Renal cortex interstitium (tissue), 11 donors: ENCODE data around the gene TSR3. TPM values are rescaled to one million over a fixed set of nuclear protein-coding genes. Genes with fewer than 3 reads are reported as not detected.

Experiments
- DNase-seq, 11 donors: peaks; one replicate each; pipeline ENCODE4 v3.0.0-alpha.2; 2013; ENCODE audit warnings: low read depth in 9 of 11, low spot score in 4 of 11; ENCODE audit errors: extremely low read depth in 1 of 11
- polyA plus RNA-seq, 3 donors: library from polyadenylated mRNA; unstranded; fragments of 120-200 nt; gene quantifications; one replicate each; pipeline ENCODE4 v1.2.1, GENCODE V29; 2013; ENCODE audit not compliant: insufficient read length in 3 of 3

Gene TSR3
- polyA plus RNA-seq, 3 donors = 34.7 to 57.8 (median 54.9) TPM

GRCh38 chr16:1344499-1344898, 7.2 kb downstream of the TSR3 start:
- no peak for DNase-seq

GRCh38 chr16:1343428-1344242, 8.0 kb downstream of the TSR3 start:
- DNase-seq = no peak

GRCh38 chr16:1342526-1343427, 8.9 kb downstream of the TSR3 start:
- peak; percentile 70 to 92 (median 85) for DNase-seq

- DNase-seq = no peak
These were observed 9.9 kb downstream of the TSR3 start for GRCh38 chr16:1341495-1342420.

GRCh38 chr16:1340730-1341494, 10.8 kb downstream of the TSR3 start:
- DNase-seq = no peak

GRCh38 chr16:1338855-1339675, 12.6 kb downstream of the TSR3 start:
- DNase-seq = no peak

GRCh38 chr16:1338119-1338730, 13.5 kb downstream of the TSR3 start:
- no peak for DNase-seq

GRCh38 chr16:1337486-1337885, 14.2 kb downstream of the TSR3 start:
- DNase-seq = no peak

GRCh38 chr16:1336619-1337018, 15.1 kb downstream of the TSR3 start:
- DNase-seq = no peak

GRCh38 chr16:1335996-1336395, 15.7 kb downstream of the TSR3 start:
- no peak for DNase-seq

- no peak for DNase-seq
These were observed 16.3 kb downstream of the TSR3 start for GRCh38 chr16:1335211-1335971.

- DNase-seq = no peak
These were observed 16.9 kb downstream of the TSR3 start for GRCh38 chr16:1334739-1335138.

- no peak for DNase-seq
These were observed 17.6 kb downstream of the TSR3 start for GRCh38 chr16:1333854-1334700.

GRCh38 chr16:1333149-1333812, 18.4 kb downstream of the TSR3 start, which contains the start of gene BAIAP3:
Gene BAIAP3 (plus strand): TSS chr16:1333645. CDS start chr16:1338550, 4,905 bp downstream.
- DNase-seq = no peak

GRCh38 chr16:1332618-1333148, 19.0 kb downstream of the TSR3 start:
- DNase-seq = no peak
